Heart right ventricle (tissue), 16 donors: ENCODE measurements around the gene SLC2A10. TPM values are rescaled to one million over a fixed set of nuclear protein-coding genes. Genes with fewer than 3 reads are reported as not detected.

Experiments
- ATAC-seq, 8 donors: fragments of 200-7000 bp; cut with Tn5 transposase; one replicate each; pipeline ENCODE4 v1.9.1; 2020; ENCODE audit warnings: mild to moderate bottlenecking in 8 of 8, moderate library complexity in 8 of 8, moderate number of reproducible peaks in 1 of 8
- DNase-seq, 2 donors: peaks; one replicate each; pipeline ENCODE4 v3.0.0-alpha.2; 2020
- H3K27ac ChIP-seq, 10 donors: fragments of 200-600 bp; sonication (generic) in 2 of 10; one replicate each; pipeline versions ENCODE4 v1.5.0 to v1.8.0; 2020 to 2022; ENCODE audit warnings: mild to moderate bottlenecking in 3 of 10
- H3K27me3 ChIP-seq, 7 donors: fragments of 200-600 bp; one replicate each; pipeline ENCODE4 v1.8.0; 2021 to 2022; ENCODE audit warnings: mild to moderate bottlenecking in 2 of 7
- H3K36me3 ChIP-seq, 9 donors: fragments of 200-600 bp; sonication (generic) in 1 of 9; one replicate each; pipeline versions ENCODE4 v1.5.0 to v1.8.0; 2020 to 2022; ENCODE audit warnings: mild to moderate bottlenecking in 2 of 9
- H3K4me1 ChIP-seq, 9 donors: fragments of 200-600 bp; sonication (generic) in 1 of 9; one replicate each; pipeline versions ENCODE4 v1.5.0 to v1.8.0; 2020 to 2022; ENCODE audit warnings: mild to moderate bottlenecking in 4 of 9
- H3K4me3 ChIP-seq, 10 donors: fragments of 200-600 bp; sonication (generic) in 2 of 10; one replicate each; pipeline versions ENCODE4 v1.5.0 to v1.8.0; 2020 to 2022; ENCODE audit warnings: mild to moderate bottlenecking in 7 of 10, moderate library complexity in 2 of 10
- H3K9me3 ChIP-seq, 11 donors: fragments of 200-600 bp in 10 of 11; sonication (generic) in 2 of 11; one replicate each; pipeline versions ENCODE4 v1.5.0 to v1.8.0; 2013 to 2022; ENCODE audit warnings: mild to moderate bottlenecking in 2 of 11, control low read depth in 1 of 11, moderate library complexity in 1 of 11
- WGBS, 2 donors: extraction: QIAGEN DNeasy Blood & Tissue Kit; methylation state at CpG; one replicate each; pipeline ENCODE4 v1.1.7; 2013; ENCODE audit warnings: inconsistent platforms in 1 of 2; 5-methylcytosine and 5-hydroxymethylcytosine counted together
- intact Hi-C, 10 donors: fragments of 100-400 bp; cut with DNase I; formaldehyde crosslinking; loops; one replicate each; pipeline versions ENCODE4 v1.11.1 to v1.14.2; 2022
- polyA plus RNA-seq, 2 donors: library from polyadenylated mRNA; stranded (reverse); fragments of 200-250 nt; gene quantifications; one replicate each; pipeline ENCODE4 v1.2.3, GENCODE V29; 2013
- total RNA-seq, 10 donors: library from RNA; stranded (reverse); fragmentation: NEBNext Ultra II Directional in 3 of 10; extraction: Animal tissue kit (Norgen Biotek cat#: 25700) in 3 of 10; gene quantifications; one replicate each; pipeline versions ENCODE4 v1.2.1 to v1.2.4, GENCODE V29; 2021 to 2023
- TF ChIP-seq, protein P1 (sequence below), 9 donors: fragments of 200-600 bp; sonication (generic) in 2 of 9; IDR thresholded peaks; one replicate each; pipeline versions ENCODE4 v1.5.0 to v1.8.0; 2021 to 2022; ENCODE audit warnings: antibody characterized with exemption in 9 of 9, mild to moderate bottlenecking in 5 of 9, moderate library complexity in 1 of 9
- donor health status: Arrhythmogenic right ventricular cardiomyopathy.
- donor health status: ischemic (EF 13 %, LVEDD 7.1; RV severe dilation, severe dysfunction).
- donor health status: healthy with polysubstance abuse.
- donor health status: DM: no; HTN: yes; CAD: no.
- donor health status: DM: no; HTN: no; CAD: no.
- donor health status: ischemic (EF 25% LVEDD 6.9; RV normal size, moderate dysfunction).
- donor health status: ischemic (EF 25% LVEDD 5.7; RV mildly dilated, moderate dysfunction).
- donor health status: healthy.
- donor health status: DM: yes; HTN: yes; CAD: no.
- donor health status: Ischemic cardiomyopathy.
- donor health status: ischemic (EF 35%, LVEDD 5.7; RV mildly dilated, moderate dysfunction).
- donor health status: nonischemic (EF 11% LVEDD 7.7; RV severe dilation, severe dysfunction).
- donor health status: DM: yes; HTN: yes; CAD: no.
- donor health status: PGD.
- donor health status: ischemic (EF 29% LVEDD 5.4; RV normal size, mild dysfunction).
- donor health status: nonischemic (EF 23%, LVEDD 6.1; RV moderate dilation, normal function).

Gene SLC2A10
- total and polyA plus RNA-seq, 12 donors: 1.1 to 5.2 (median 2.5) TPM

DNA sequence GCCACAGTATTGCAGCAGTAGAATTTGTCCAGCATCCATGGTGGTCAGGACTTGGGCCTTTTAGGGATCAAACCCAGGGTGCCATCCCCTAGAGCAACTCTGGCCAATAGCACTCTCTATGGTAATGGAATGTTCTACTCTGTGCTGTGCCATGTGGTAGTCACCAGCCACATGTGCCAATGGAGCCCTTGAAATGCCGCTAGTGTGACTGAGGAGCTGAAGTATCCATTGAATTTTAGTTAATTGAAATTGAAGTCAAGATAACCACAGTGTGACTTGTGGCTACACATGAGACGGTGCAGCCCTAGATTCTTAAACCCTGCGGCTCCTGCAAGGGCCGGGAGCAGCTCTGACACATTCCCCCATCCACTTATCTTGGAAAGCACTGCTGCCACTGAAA is 54.6 kb downstream of the SLC2A10 start:
- H3K4me1 ChIP-seq: no peaks in the 10 kb centered on the region
- TF ChIP-seq, protein P1, sequence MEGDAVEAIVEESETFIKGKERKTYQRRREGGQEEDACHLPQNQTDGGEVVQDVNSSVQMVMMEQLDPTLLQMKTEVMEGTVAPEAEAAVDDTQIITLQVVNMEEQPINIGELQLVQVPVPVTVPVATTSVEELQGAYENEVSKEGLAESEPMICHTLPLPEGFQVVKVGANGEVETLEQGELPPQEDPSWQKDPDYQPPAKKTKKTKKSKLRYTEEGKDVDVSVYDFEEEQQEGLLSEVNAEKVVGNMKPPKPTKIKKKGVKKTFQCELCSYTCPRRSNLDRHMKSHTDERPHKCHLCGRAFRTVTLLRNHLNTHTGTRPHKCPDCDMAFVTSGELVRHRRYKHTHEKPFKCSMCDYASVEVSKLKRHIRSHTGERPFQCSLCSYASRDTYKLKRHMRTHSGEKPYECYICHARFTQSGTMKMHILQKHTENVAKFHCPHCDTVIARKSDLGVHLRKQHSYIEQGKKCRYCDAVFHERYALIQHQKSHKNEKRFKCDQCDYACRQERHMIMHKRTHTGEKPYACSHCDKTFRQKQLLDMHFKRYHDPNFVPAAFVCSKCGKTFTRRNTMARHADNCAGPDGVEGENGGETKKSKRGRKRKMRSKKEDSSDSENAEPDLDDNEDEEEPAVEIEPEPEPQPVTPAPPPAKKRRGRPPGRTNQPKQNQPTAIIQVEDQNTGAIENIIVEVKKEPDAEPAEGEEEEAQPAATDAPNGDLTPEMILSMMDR (IDR thresholded peaks at IDR 0.05): no peak
- no peak for ATAC-seq

DNA sequence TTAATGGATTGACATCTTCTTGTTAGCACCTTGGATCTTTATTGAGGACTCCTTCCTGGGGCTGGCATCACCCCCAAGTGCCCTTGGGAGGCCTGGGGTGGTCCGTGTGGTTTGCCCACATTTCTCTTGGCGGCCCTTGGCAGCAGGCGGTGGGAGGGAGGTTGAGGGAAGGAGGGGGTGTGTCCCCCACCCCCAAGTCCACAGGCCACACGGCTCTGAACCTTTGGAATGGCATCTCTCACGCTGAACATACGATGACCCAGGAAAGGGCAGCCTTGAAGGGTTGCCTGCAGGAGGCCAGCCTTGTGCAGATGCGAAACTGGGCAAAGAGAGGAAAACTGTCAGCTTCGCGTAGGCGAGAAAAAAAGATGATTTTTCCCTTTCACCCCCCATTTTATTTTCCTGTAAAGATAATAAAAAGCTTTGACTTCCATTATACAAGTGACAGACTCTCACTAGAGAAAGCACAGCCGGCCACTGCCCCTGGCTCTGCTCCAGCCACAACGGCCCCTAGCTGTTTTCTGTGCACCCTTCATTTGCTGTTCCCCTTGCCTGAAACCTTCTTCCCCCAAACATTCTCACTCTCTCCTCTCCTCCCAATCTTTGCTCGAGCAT is 56.2 kb downstream of the SLC2A10 start:
- ATAC-seq (no peak), DNase-seq (no peak)
- Histone ChIP-seq H3K27me3 (peaks cover 0 to 24% (median 0%) of the 10 kb centered on the region in 7 donors), H3K27ac (no peak overlapping the region), H3K9me3 (no peaks in the 10 kb centered on the region), H3K36me3 (no peaks in the 10 kb centered on the region), H3K4me1 (no peaks in the 10 kb centered on the region), H3K4me3 (no peak overlapping the region)
- TF ChIP-seq, protein P1 (IDR thresholded peaks at IDR 0.05): no peak
- intact Hi-C loops: loop anchor here in 1 of 10 donors (5.0 kb wide), 1 partner anchor 382 kb away; no protein-coding TSS in a partner anchor
- WGBS, 2 donors: 60 to 65% methylated on average over 13 of the region's 13 CpGs

More for the DNA sequence above, 54.6 kb downstream of the SLC2A10 start:
- intact Hi-C loops: loop anchor here in 1 of 10 donors (5.0 kb wide), 1 partner anchor 388 kb away; no protein-coding TSS in a partner anchor
- H3K9me3 ChIP-seq: no peaks in the 10 kb centered on the region
- H3K36me3 ChIP-seq: no peaks in the 10 kb centered on the region
- no peak overlapping the region for H3K27ac ChIP-seq
- DNase-seq: no peak
- H3K4me3 ChIP-seq: no peak overlapping the region
- peaks cover 0 to 15% (median 0%) of the 10 kb centered on the region in 7 donors for H3K27me3 ChIP-seq
- WGBS, 2 donors: 66 to 81% methylated on average over 4 of the region's 4 CpGs

DNA sequence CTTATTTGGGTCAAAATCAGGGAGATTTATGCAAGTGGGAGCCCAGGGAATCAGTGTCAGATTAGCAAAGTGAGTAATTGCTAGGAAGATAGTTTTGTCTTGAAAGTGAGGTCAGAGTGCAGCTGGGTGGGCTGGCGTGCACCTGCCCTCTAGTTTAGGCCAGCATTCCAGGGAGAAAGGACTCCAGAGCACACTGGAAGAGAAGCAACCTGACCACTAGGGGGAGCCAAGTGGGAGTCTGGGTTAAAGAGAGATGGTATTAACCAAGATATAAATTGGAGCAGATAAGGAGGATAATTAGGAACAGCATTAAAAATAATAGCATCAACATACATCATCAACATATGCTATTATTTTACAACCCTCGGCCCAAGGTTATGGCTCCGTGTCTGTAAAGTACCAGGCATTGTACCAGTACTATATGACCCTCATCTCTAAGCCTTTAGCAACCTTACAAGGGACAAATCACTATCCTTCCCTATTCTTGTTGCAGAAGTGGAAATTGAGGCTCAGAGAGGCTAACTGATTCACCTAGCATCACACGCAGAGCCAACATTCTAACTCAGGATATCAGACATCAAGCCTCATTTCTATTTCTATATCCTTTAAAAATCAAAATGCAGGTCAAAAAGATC is 57.8 kb downstream of the SLC2A10 start:
- no peaks in the 10 kb centered on the region for H3K36me3 ChIP-seq
- ATAC-seq (no peak), DNase-seq (no peak)
- H3K4me3 ChIP-seq: no peak overlapping the region
- H3K9me3 ChIP-seq: no peaks in the 10 kb centered on the region
- no peaks in the 10 kb centered on the region for H3K4me1 ChIP-seq
- TF ChIP-seq, protein P1 (IDR thresholded peaks at IDR 0.05): peak in 8 of 9 donors; percentile 16 to 69 (median 52)
- WGBS, 2 donors: 67 to 73% methylated on average over 4 of the region's 4 CpGs
- intact Hi-C loops: loop anchor here in 1 of 10 donors (5.0 kb wide), 1 partner anchor 380 kb away; no protein-coding TSS in a partner anchor
- H3K27me3 ChIP-seq: peaks cover 0 to 38% (median 0%) of the 10 kb centered on the region in 7 donors
- no peak overlapping the region for H3K27ac ChIP-seq

DNA sequence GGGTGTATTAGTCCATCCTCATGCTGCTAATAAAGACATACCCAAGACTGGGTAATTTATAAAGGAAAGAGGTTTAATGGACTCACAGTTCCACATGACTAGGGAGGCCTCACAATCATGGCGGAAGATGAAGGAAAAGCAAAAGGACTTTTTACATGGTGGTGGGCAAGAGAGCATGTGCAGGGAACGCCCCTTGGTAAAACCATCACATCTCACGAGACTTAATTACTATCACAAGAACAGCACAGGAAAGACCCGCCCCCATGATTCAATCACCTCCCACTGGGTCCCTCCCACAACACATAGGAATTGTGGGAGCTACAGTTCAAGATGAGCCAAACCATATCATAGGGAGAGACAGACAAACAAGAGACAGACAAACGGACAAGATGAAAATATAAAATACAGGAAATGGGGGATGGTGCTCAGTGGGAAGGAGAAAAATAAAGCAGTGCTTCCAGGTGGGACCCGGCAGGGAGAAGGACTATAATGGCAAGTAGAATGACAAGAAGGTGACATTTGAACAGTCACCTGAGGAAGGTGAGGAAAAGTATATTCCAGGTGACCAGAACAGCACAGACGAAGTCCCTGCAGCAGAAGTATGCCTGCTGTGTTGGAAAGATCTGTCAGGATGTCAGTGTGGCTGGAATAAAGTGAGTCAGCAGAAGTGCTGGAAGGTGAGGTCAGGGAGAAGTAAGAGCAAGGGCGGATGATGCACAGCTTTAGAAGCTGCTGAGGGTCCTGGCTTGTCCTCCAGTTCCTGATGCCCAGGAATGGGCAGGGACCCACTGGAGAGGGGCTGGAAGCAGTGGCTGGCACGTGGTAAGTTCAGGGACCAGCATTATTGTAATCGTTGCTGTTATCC is 61.1 kb downstream of the SLC2A10 start:
- no peak for DNase-seq
- no peaks in the 10 kb centered on the region for H3K9me3 ChIP-seq
- peaks cover 0 to 67% (median 16%) of the 10 kb centered on the region in 7 donors for H3K27me3 ChIP-seq
- WGBS, 2 donors: 71 to 72% methylated on average over 10 of the region's 10 CpGs
- intact Hi-C loops: no loop called here
- ATAC-seq: no peak
- H3K27ac ChIP-seq: no peak overlapping the region
- TF ChIP-seq, protein P1 (IDR thresholded peaks at IDR 0.05): no peak
- no peak overlapping the region for H3K4me3 ChIP-seq
- H3K36me3 ChIP-seq: no peaks in the 10 kb centered on the region
- no peaks in the 10 kb centered on the region for H3K4me1 ChIP-seq
